HG03354 (cell line): Measurements from ENCODE around the gene BICRAL.

Experiments used
- ATAC-seq: cut with Tn5 transposase; IDR thresholded peaks from one replicate; pipeline ENCODE4 v1.9.1; 2021; ENCODE audit warnings: mild to moderate bottlenecking; ENCODE audit not compliant: unreplicated experiment, poor library complexity, severe bottlenecking

Gene BICRAL

GRCh38 chr6:42762950-42763349 is 18.9 kb upstream of the BICRAL start:
- no peak for ATAC-seq

GRCh38 chr6:42764911-42765648 is 16.8 kb upstream of the BICRAL start:
- no peak for ATAC-seq

- no peak for ATAC-seq
Observed at GRCh38 chr6:42766163-42766670, 15.6 kb upstream of the BICRAL start.

- no peak for ATAC-seq
Observed at GRCh38 chr6:42769051-42769450, 12.8 kb upstream of the BICRAL start.

- no peak for ATAC-seq
Observed at GRCh38 chr6:42769836-42770235, 12.0 kb upstream of the BICRAL start.

- peak; percentile 28 for ATAC-seq
Observed at GRCh38 chr6:42771741-42772100, 10.1 kb upstream of the BICRAL start.

- no peak for ATAC-seq
Observed at GRCh38 chr6:42774201-42774600, 7.7 kb upstream of the BICRAL start.

- peak; percentile 40 for ATAC-seq
Observed at GRCh38 chr6:42774821-42775487, 6.9 kb upstream of the BICRAL start.

DNA sequence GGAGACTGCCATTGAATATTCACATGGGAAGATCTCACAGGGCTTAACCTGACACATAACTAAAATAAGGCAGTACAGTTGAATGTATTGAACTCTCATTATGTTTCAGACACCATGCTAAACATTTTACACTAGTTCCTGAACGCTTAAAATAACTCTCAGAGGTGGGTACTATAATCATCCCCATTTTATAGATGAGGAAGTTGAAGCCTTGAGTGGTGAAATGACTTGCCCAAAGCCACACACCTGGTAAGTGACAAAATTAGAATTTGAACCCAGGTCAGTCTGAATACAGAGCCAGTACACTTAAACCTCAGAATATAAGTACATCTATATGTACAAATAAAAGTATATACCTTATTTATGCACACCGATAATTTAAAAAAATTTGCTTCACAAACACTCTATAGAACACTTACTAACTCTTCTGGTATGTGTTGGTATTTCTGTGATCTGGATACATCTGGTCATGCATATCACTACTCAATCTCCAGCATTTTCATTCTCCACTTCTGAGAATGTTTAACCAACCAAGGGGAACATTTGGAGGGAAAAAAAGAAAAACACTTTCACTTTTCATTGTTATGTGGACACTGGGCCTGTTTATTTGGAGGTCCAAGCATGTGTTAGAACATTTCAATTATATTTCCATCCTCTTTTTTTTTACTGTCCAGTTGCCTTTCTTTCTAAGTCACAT is 4.6 kb upstream of the BICRAL start:
- ATAC-seq = no peak

GRCh38 chr6:42778122-42778521 is 3.7 kb upstream of the BICRAL start:
- ATAC-seq = no peak

- no peak for ATAC-seq
Observed at GRCh38 chr6:42779521-42779920, 2.3 kb upstream of the BICRAL start.

DNA sequence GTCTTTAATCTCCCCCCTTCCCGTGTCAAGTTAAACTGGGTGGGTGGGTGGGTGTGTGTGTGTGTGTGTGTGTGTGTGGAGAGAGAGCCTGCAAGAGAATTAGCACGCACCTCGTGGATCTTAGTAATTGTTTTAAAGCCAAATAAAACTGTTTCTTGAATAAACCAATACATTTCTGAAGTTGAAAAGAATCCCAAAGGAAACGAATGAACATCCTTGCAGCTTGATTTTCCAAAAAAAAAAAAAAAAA is 381 bp upstream of the BICRAL start:
- no peak for ATAC-seq

GRCh38 chr6:42782689-42783176 is 881 bp downstream of the BICRAL start:
- peak; percentile 35 for ATAC-seq

- ATAC-seq = peak; percentile 48
Observed at GRCh38 chr6:42783177-42783875, 1.5 kb downstream of the BICRAL start.

- no peak for ATAC-seq
Observed at GRCh38 chr6:42783876-42784642, 2.2 kb downstream of the BICRAL start.

GRCh38 chr6:42784717-42785498 is 3.1 kb downstream of the BICRAL start:
- ATAC-seq = no peak

GRCh38 chr6:42786525-42786985 is 4.7 kb downstream of the BICRAL start:
- no peak for ATAC-seq

- ATAC-seq = no peak
Observed at GRCh38 chr6:42787063-42787472, 5.2 kb downstream of the BICRAL start.

DNA sequence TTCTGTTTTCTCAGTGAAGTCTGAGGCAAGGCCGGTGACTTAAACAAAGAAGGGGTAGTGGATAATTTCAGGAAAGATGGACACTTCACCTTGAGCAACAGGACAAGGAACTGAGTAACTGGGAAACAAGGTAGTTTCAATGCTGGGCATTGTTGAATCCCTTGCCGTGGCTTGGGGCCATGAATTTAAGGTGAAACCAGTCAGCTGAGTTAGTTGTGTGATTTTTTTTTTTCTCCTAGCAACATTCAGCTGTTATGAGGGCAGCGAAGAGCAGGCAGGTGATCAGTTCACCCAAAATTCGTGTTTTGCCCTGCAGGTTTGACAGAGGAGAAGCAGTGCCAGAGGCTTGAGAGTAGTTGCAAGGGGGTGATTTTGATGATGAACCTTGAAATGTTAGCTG is 6.8 kb downstream of the BICRAL start:
- no peak for ATAC-seq
